ENCODE data around the gene USP48.
"Not testable (repeated sequence)": the region's sequence is repeated elsewhere in the genome, so short reads cannot be mapped to it uniquely, and the experiment has no call there.

USP48 gene

GRCh38 chr1:21782868-21783678 is at the start of gene USP48:
USP48 (minus strand) TSS chr1:21783149; CDS start chr1:21782957, 192 bp downstream.
- DNase-seq (ENCODE audit: low spot score) = peak; percentile 97

GRCh38 chr1:21831454-21831970 is 48.6 kb upstream of the USP48 start:
- no peak for DNase-seq (ENCODE audit: low spot score)

- no peak for DNase-seq (ENCODE audit: low spot score)
Measured at GRCh38 chr1:21830792-21831453, 48.0 kb upstream of the USP48 start.

DNA sequence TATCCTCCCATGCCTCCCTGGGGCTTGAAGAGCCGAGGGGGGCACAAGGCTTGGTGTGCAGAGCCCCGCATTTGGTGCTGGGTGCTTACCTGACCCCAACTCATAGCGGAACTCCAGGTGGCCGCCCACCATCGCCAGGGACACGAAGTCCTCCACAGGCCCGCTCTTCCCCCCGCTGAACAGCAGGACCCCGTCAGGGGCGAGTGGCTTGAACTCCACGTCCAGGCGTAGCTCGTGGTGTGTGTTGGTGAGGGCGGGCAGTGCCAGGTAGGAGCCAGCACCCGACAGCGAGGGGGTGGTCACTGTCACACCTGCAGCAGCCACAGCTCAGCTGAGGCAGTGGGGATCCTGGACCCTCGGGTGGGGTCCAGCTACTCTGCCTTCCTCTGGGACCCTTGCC is 46.3 kb upstream of the USP48 start:
- no peak for DNase-seq (ENCODE audit: low spot score)

GRCh38 chr1:21828506-21829210 is 45.7 kb upstream of the USP48 start:
- DNase-seq (ENCODE audit: low spot score) = no peak

GRCh38 chr1:21828075-21828474 is 45.1 kb upstream of the USP48 start:
- DNase-seq (ENCODE audit: low spot score) = no peak

GRCh38 chr1:21827141-21827679 is 44.3 kb upstream of the USP48 start:
- no peak for DNase-seq (ENCODE audit: low spot score)

GRCh38 chr1:21826694-21827093 is 43.7 kb upstream of the USP48 start:
- not testable (repeated sequence) for DNase-seq (ENCODE audit: low spot score)

DNA sequence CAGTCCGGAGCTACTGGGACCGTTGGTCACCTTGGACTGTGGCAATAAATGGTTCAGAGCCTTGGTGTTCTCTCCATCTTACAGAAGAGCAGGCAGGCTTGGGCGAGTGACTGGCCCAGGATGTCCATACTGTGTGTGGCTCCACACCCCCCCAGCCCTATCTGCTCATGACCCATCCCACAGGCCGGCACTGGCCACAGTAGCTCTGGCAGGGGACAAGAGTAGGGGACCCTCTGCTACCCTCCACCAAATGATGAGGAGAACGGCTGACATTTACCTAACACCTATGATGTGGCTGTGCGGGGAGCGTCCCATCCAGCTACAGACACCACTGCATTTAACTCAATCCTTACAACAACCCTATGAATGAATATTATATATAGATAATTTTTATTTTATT is 42.4 kb upstream of the USP48 start:
- DNase-seq (ENCODE audit: low spot score) = no peak

- DNase-seq (ENCODE audit: low spot score) = no peak
Measured at GRCh38 chr1:21824926-21825325, 42.0 kb upstream of the USP48 start.

GRCh38 chr1:21823980-21824702 is 41.2 kb upstream of the USP48 start:
- no peak for DNase-seq (ENCODE audit: low spot score)

- no peak for DNase-seq (ENCODE audit: low spot score)
Measured at GRCh38 chr1:21823206-21823979, 40.4 kb upstream of the USP48 start.

GRCh38 chr1:21822349-21822748 is 39.4 kb upstream of the USP48 start:
- no peak for DNase-seq (ENCODE audit: low spot score)

DNA sequence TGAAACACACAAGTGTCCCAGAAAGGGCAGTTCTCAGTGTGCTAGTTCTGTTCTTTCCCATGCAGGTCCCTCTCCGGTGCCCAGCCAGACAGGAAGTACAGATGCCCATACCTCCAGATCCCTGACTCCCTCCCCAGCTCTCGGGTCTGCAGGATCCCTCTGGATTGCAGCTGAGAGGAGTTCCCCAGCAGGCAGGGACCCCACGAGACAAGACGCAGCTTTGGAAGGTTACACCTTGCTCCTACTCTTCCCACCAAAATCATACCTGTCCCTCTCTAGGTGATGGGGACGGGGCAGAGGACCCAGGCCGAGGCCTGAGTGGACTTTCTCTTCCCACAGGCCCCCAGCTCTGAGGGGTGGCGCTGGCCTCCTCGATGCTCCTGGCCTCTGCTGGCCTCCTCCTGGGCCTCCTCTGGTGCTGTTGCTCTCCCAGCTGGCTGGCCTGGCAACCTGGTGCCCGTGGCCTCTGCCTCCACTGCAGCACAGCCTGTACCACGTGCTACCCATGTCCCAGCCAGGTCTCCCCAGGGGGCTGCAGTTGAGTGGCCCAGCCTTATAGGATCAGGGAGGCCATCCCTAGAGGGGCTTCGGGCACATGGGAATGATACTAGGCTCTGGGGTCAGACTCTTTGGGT is 38.6 kb upstream of the USP48 start:
- no peak for DNase-seq (ENCODE audit: low spot score)

- DNase-seq (ENCODE audit: low spot score) = no peak
Measured at GRCh38 chr1:21820597-21821232, 37.8 kb upstream of the USP48 start.

DNA sequence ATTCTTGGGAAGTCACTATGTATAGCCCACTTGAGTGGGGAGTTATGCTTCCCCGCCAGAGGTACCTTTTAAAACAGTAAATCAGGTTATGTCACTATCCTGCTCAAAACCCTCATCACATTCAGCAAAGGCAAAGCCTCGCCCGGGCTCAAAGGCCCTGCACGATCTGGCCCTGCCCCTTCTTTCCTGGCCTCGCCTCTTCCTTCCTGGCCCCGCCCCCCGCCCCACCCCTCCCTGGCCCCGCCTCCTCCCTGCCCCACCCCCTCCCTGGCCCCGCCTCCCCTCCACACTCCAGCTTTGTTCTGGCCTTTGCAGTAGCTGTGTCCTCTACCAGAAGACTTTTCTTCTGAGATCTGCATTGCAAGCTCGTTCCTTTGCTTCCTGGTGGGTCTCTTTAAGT is 35.7 kb upstream of the USP48 start:
- peak; percentile 7 for DNase-seq (ENCODE audit: low spot score)

DNA sequence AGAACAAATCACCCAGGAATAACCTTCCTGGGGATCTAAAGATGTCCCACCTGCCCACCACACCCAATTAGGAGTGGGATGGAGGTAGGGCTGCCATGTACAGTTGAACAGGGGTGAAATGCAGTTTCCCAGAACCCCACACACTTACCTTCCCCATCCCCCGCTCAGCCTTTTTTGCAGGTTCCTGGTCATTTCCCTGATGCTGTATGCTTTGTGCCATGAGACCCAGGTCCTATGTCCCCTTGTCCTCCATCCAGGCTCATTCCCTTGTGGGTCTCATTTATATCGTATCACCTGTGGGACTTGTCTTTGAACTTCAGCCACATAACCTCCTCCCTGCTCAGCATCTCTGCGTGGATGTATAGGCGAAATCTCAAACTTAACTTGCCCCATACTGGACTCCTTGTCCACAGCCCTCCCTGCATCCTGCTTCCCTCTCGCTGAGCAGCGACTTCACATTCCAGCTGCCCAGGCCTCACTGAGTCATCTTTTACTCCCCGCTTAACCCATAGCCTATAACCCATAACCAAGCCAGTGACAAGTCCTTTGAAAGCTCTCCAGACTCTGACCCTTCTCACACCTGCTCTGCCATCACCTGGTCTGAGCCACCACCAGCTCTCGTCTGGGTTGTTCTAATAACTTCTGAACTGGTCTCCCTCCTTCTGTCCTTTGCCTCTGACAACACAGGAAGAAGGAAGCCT is 33.8 kb upstream of the USP48 start:
- DNase-seq (ENCODE audit: low spot score) = no peak

- DNase-seq (ENCODE audit: low spot score) = no peak
Measured at GRCh38 chr1:21815724-21816321, 32.9 kb upstream of the USP48 start.

Measured in CD4-positive, alpha-beta T cell treated with Interleukin-15 for 4 hours (primary cell).